HG03095 (cell line): ENCODE measurements around the gene DAAM1.
A peak's percentile ranks its signal among the peaks of the same experiment; 100 is the strongest.

Experiments used
- ATAC-seq: cut with Tn5 transposase; IDR thresholded peaks from one replicate; pipeline ENCODE4 v1.9.1; 2021; ENCODE audit warnings: moderate library complexity; ENCODE audit not compliant: unreplicated experiment

Gene DAAM1

GRCh38 chr14:59336098-59336497, 147.6 kb downstream of the DAAM1 start:
- ATAC-seq = no peak

DNA sequence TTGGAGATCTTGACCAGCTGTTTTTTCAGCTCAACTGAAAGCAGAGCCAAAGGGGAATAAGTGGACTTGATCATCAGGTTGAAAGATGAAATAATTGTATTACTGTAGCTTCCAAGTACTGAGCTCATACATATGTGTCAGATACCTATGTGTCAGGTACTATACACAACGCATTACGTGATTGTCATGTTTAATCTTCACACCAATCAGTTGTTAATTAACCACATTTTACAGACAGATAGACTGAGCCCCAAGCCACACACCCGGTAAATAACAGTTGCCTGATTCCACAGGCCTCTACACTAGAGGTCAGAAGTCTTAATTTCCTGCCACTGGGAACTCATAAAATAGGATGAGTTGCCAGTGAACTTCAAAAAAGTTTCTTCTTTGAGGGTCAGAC, 148.2 kb downstream of the DAAM1 start:
- no peak for ATAC-seq

GRCh38 chr14:59337141-59337611, 148.7 kb downstream of the DAAM1 start:
- no peak for ATAC-seq

DNA sequence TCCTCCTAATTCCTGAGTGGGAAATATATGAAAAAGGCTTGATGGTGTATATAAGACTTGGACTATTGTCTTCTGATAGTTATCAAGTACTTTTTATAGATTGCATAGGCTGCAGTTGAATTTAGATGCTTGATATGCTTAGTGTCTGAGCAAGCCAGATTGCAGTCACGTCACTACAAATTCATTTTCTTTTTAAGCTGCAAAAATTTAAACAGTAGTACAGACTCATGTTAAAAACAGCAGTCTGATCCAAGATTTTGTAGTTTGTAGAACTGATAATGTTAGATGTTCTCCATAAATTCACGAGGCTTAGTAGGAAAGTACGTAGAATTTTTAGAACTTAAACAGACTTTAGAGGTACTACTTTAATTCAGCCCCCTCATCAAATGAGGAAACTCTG, 150.3 kb downstream of the DAAM1 start:
- ATAC-seq = no peak

DNA sequence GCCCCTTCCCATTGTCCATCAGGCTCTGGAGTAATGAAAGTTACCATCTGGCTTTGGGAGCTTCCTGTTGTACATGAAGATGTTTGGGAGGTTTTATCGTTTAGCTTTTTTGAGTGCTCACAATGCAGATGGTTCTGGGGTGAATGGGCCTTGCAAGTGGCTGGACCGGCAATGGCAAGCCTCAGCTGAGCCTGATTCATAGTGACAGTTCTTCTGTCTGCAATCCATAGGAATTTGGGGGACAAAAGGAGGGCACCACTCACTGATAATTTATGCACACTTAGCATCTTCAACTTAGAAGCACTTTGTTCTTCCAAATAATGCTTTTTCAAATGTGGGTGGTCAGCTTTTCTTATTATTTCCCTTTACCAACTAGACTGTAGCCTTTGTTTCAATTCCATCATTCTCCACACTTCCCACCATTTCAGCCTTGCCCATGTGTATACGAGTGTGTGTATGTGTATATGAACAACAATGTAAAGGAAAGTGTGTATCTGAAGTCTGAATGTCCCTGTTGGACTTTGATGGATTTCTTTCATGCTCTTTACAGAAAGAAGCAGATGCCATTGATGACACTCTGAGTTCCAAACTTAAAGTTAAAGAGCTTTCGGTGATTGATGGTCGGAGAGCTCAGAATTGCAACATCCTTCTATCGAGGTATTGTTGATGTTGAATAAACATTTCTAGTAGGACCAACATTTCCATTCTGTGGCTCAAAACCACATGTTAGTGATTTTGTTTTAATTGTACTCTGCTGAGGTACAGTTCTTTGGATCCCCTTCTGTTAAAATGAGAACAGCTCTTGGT, 151.3 kb downstream of the DAAM1 start:
- ATAC-seq = no peak

DNA sequence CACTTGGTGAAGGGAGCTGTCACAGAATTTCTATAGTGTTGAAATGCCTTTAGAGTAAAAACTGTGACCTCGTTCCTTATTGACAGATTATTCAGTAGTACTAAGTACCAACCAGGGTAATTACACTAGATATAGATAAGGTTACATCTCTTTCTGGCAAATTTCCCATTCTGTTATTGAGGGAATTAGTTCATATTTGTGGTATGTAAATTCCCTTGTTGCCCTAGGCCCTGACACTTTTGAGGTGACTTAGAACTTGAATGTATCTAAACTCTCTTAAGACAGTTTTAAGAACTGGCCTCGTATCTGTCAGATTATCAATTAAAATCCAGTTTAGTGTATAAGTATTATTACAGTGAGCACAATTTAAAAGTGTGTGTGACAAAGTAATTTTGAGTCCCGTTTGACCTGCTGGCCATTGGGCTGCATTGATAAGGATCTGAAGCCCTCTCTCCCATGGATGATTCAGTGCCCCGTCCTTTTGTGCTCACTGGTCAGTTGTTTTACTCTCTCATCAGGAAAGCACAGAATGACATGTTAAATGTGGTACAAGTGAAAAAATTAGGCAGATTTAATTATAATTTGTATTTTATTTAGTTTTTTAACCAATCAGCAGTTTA, 153.5 kb downstream of the DAAM1 start:
- no peak for ATAC-seq

DNA sequence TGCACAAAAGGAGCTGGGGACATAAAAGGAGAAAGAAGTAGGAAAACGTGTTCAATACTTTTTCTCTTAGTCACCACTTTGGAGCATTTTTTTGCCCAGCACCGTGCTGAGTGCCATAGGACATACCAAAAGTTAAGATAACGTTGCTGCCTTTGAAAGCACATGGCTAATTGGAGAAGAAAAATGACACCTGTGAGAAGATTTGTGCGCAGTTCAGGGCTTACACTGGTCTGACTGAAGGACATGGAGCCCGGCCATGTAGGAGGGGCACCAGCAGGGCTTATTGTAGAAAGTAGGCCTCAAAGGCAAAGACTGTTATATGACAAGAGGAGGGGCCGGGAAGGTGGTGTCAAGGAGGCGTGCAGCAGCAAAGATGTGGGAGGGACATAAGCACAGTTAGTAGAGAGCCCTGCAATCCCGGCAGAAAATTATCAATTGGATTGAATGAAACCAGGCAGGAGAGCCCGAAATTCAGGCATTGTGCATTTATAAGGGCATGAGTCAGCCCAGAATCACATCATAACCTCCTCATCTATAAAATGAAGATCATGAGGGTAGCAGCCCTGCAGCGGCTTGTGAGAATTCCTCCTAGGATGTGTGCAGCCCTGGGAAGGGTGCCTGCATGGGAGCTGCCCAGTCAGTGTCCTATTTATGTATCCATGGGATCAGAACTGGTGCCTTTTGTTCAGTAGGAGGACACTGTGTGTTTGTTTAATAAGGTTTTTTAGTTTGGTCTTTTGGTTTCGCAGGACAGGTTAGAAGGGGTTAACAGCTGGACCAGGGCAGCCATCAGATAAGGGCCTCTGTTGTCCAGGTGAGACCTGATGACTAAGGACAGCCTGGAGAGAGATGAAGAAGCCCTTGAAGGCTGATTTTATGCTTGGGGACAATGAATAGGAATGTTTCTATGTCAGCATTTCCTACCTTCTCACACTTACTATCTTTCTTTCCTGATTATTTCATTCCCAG, 154.3 kb downstream of the DAAM1 start:
- no peak for ATAC-seq

GRCh38 chr14:59343585-59343984, 155.1 kb downstream of the DAAM1 start:
- no peak for ATAC-seq

DNA sequence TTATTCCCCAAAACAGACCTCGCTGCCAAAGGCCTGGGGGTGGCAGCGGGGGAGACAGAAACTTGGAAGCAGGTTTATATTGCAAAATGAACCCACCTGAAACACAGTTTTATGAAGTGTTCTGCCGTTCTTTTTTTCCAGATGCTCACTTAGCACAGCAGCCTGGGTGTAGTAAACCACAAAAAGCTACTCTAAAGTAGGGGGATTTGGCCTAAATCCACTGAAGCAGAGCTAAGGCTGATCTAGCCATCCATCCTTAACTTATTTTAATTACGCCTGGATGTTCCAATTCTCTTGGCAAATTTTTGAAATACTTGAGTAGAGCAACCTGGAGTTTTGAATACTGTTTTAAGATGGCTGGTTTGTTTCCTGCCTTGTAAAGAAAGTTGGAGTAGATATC, 155.5 kb downstream of the DAAM1 start:
- ATAC-seq = no peak

DNA sequence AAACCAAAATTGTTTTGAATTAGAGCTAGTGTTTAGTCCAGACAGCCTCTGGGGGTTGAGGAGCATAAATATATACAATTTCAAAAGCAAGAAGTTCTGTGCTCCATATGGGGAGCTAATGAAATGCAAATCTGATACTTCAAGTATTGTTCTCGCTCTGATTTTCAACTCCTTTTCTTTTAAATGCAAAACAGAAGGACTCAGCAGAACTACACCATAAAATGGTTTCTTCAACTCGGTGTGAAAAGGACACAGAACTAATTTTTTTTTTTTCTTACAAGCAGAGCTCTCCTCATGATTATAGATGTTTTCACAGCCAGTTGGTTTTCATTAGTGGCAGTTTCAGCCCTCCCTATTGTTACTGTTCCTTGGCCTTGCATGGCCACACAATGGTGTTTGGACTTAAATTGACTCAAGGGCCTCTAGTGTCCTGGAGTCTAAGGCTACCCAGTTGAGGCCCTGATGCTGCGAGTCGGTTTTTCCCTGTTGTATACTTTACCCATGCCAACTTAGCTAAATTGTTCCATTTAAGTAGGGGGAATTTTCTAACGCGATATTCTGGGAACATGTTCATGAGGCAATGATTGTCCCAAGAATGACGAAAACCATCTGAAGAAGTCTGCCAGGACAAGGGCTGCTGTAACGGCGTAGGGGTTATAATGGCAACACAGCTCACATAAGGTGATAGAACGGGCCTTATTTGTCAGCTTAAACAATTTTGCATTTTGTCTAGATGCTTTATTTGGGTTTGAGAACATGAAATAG, 156.4 kb downstream of the DAAM1 start:
- no peak for ATAC-seq

- no peak for ATAC-seq
These were observed 157.9 kb downstream of the DAAM1 start for GRCh38 chr14:59346329-59346728.

GRCh38 chr14:59346796-59347510, 158.5 kb downstream of the DAAM1 start:
- no peak for ATAC-seq

DNA sequence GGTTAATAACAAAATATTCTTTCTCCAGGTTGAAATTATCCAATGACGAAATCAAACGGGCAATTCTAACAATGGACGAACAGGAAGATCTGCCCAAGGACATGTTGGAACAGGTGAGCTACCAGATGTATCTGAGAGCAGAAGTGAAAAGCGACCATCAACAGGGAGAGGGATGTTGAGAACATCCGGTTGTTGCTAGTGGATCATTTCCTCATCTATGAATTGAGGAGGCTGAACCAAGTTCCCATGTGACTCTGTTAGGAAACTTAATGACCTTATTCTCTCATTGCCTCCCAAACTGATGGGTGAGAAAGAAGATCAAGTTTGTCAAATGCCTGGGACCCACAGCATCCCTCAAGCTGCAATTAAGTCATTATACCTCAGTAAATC, 159.0 kb downstream of the DAAM1 start:
- ATAC-seq = no peak

GRCh38 chr14:59347915-59348314, 159.4 kb downstream of the DAAM1 start:
- ATAC-seq = no peak

DNA sequence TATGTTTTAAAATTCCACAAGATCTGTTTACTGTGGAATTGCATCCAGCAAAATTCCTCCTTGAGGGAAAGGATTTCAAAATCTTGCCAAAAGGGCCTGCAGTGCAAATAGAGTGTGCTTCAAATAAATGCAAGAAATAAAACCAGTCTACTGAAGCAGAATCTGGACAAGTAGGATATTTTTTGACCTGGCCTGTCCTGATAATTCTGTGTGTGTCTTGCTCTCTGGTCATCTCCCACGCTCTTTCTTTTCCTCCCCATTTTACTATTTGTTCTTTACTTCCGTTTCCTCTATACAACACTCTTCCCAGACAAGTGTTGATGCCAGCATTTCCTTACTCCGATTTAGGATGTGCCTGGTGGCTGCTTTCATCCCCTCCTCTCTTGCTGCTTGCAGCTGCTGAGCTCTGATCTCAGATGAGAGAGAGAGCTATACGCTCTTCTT, 160.8 kb downstream of the DAAM1 start:
- ATAC-seq = no peak

DNA sequence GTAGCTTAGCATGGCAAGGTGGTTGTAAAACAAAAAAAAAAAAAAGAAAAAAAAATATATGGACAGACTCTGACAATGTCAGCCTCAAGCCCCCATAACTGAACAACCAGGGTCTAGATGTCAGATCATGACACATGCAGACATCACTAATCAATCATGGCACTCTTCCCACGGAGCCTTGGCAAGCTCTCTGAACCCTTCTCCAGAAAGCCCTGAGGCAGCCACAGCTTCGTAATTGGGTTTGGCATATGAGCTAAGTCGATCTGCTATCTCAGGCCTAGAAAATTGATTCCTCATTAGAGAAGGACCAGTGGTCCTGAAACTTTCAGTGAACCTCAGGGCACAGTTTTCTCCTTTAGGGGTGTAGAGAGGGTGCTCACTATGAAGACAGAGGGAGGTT, 164.5 kb downstream of the DAAM1 start:
- no peak for ATAC-seq

- ATAC-seq = no peak
These were observed 166.2 kb downstream of the DAAM1 start for GRCh38 chr14:59354666-59355065.

DNA sequence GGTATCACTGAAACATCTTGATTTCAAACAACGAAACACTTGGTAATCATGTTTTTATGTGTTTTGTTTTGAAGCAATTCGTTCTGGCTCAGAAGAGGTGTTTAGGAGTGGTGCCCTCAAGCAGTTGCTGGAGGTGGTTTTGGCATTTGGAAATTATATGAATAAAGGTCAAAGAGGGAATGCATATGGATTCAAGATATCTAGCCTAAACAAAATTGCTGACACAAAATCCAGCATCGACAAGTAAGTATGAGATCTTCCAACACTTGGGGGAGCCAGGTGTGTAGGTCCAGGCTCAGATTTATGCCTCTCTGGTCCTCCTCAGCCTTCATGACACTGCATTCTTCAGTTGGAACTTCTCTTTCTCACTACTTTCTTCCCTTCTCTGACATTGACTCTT, 166.6 kb downstream of the DAAM1 start:
- ATAC-seq = no peak

- ATAC-seq = no peak
These were observed 167.8 kb downstream of the DAAM1 start for GRCh38 chr14:59356312-59356711.

DNA sequence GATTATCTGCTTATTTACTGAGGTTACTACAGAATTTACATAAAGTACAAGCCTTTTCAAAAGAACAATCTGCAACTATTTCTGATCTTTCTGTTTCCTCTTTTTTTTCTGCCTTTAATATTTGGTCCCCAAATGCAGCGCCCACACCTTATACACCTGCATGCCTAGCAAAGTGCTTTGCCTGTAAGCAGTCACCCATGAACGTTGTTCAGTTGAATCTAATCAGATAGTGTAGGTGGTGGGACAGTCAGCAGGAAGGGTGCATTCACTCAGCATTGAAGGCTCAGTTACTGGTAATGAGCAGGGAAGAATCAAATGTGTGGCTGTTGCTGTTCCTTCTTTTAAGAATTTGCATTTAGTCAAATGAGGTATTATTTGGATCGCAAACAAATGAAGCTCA, 168.3 kb downstream of the DAAM1 start:
- peak; percentile 60 for ATAC-seq
